ENCODE data around the gene HMCN1.
A peak's percentile ranks its signal among the peaks of the same experiment; 100 is the strongest.

HMCN1 gene

DNA sequence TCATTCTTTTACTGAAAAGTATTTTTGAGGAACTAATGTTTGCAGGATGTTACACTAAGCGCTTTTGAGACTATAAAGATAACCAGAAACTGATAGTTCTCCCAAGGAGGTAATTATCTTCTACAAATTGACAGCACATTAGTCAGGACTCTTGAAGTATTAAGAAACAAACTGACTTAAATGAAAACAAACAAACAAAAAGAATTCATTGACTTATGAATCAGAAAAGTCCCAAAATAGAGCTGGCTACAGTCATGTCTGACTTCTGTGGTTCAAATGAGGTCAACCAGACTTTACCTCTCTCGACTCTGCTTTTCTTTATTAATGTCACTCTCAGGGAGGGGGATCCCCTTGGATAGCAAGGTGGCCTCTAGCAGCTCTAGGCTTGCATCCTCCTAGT is 344.1 kb downstream of the HMCN1 start:
- no peak for DNase-seq (ENCODE audit: low spot score)

DNA sequence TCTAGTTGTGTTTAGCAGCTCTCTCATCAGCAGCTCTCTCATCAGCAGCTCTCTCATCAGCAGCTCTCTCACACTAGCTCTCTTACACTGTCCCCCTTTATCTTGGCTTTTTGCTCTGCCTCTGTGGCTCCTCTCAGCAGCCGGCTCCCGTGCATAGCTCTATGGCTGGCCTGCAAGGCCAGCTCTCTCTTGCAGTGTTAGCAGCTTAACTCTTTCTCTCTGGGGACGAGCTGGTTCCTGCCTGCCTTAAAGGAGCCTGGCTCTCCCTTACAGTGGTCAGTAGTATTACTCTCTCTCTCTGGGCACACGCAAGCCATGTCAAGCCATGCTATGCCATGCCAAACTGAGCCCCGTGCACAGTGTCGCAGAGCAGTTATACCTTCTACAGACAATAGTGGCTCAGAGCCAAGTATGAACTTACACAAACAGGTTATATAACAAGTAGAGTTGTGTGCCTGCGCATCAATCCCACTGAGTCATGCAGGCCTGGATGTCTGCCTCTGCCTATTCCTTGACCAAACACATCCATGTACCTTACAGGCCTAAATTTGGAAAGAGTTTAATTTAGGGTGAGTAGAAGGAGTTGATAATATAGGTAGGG is 345.0 kb downstream of the HMCN1 start:
- no peak for DNase-seq (ENCODE audit: low spot score)

DNA sequence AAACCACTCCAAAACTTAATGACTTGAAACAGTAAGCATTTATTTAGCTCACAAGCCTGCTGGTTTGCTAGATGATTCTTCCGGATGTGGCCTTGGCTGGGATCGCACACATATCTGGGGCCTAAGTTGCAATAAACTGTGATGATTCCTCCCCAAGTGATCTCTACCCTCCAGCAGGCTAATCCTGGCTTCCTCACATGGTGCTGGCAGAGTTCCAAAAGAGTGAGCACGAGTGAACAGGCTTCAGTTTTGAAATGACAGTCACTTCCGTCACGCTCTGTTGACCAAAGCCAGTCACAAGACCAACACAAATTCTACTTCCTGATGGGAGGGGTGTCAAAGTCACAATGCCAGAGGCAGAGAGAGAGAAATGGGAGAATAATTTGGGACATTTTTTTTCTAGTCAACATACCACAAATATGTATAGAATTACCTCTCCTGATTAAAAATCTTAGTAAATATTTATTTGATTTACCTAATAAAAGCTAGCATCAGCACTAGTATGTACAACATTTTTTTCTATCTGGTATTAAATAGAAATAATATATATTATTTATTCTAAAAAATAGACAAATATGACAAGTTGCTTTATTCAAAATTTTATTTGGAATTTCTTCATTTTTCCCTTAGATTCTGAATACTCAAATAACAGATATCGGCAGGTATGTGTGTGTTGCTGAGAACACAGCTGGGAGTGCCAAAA is 348.2 kb downstream of the HMCN1 start:
- peak; percentile 16 for DNase-seq (ENCODE audit: low spot score)

DNA sequence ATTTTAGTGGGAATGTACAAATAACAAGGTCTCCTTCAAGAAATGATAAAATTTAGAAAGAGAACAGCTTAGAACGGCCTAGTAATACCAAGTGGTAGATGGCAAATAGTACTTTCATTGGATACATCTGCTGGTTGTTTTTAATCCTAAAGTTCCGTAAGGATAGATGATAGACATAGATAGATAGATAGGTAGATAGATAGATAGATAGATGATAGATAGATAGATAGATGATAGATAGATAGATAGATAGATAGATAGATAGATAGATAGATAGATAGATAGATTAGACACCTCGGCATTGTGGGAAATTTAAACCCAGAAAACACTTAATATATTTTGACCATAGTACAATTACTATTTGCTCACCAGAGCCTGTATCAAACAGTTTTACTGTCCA is 352.4 kb downstream of the HMCN1 start:
- DNase-seq (ENCODE audit: low spot score), result no peak

DNA sequence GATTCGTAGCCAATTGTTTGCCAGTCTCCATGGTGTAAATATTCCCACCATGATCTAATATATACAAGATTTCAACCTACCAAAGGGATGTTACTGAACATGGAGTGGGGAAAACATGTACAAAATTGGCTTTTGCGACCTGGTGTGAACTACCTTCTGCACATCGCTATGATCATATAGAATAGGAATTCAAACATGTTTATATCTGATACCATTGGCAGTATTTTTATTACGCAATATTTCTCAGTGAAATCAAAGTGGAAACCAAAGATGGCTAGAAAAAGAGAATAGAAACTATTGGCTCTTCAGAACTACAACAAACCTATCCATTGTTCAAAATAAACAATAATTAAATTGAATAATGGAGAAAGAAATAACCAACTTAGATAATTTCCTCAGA is 355.7 kb downstream of the HMCN1 start:
- DNase-seq (ENCODE audit: low spot score), result no peak

DNA sequence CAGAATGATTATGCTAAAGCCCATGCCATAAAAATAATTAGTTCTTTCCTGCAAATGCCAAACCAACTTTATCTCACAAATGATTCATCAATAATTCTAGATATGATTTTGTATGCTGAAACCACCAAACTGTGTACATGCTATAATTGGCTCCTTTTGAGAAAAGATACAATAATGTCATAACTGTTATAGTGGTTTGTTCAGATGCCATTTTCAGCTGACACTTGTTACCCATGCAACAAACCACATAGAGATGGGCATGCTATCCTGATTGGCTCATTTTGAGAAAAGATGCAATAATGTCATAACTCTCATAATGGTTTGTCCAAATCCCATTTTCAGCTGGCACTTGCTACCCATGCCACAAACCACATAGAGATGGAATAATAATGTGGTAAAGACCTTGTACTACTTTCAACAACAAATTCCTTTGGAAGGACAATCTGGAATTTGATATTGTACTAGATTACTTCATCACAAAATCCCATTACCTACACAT is 357.1 kb downstream of the HMCN1 start:
- no peak for DNase-seq (ENCODE audit: low spot score)

DNA sequence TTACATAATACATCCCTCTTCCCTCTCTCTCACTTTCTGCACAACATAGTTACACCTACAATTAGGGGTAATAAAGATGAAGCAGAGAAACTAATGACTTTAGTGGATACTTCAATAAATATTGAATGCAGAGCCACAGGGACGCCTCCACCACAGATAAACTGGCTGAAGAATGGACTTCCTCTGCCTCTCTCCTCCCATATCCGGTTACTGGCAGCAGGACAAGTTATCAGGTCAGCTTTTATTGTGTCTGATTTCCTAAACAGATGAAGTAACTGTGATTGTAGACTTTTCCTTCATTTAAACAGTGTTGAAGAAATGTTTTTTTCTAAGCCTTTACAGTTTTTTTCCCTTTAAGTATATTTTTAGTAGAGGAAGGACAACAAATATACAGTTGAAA is 359.2 kb downstream of the HMCN1 start:
- DNase-seq (ENCODE audit: low spot score), result no peak

DNA sequence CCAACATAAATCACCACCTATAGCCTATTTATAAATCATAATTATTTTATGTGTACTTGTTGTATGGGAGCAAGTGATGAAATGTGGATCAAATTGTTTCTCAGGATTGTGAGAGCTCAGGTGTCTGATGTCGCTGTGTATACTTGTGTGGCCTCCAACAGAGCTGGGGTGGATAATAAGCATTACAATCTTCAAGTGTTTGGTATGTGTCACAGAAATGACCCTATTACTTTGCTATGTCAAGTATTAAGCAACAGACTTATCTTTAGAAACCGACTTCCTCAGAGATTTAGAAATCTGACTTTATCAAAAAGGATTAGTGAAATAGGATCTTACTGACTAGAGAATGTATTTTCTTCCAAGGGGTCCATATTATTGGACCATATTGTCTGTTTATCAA is 360.0 kb downstream of the HMCN1 start:
- no peak for DNase-seq (ENCODE audit: low spot score)

DNA sequence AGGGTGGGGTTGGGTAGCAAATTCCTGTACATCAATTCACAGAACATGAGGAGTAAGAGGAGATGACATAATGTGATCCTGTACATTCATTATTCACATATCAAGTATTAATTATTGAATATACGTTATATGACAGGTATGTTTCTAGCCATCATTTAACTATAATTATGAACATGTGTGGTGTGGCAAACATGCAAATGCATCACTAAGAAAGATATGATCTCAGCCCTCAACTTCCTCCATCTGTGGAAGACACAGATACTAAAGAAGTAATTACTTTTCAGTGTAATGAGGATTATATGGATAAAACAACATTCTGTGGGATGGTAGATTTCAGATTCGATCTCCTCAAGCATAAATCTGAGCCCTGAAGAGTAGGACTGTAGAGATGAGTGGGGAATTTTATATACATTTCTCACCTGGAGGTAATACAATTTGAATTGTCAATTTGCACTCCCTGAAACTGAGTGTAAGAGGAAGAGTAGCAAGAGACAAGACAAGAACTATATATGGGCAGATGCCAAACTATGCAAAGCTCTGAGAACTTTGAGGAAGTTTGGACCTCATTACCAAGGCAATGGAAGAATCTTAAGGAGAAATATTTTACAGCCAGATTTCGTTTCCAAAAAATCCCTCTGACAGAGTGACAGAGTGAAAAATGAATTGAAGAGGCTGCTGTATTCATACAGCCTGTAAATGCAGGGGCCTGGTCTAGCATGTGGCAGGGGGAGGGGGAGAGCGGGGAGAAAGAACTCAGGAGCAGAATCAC is 365.3 kb downstream of the HMCN1 start:
- no peak for DNase-seq (ENCODE audit: low spot score)

DNA sequence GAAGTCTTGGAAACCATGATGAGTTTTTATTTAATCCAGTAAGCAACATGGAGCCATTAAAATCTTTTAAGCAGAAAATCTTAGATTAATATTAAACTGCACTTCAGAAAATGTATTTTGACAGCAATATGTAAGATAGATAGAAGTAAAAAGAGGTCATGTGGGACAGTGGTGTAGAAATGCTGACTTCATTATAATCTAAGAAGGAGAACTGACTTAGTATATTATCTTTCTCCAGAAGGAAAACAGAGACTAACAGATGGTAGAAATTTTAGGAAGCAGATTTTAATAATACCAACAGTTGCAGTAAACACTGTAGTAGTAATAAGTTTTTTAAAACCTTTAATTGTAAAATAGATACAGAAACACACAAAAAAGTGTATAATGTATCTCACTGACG is 367.9 kb downstream of the HMCN1 start:
- no peak for DNase-seq (ENCODE audit: low spot score)

DNA sequence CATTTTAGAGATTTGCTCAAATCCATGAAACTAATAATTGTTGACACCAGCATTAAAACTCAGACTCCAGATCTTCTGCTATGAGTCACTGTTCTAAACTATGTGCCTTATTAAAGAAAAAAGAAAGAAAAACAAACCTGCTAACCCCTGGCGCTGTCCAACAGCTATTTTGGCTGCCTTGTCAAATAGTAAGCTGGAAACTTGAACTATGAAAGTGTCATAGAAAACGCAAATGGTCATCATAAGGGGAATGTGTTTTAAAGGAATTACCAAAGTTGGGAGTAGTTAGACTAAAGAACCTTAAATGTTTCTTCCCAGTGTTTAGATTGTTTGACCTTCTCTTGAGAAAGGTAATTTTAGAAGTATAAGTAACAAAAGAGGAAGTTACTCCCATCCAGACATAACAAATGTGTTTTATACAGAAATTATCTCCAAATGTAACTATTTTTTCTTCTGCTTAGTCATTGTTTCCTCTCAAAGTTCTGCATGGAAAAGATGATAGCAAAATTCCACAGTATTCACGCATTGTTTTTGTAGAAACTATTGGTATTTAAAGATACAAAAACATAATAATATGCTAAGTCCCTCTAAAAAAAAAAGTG is 368.5 kb downstream of the HMCN1 start:
- DNase-seq (ENCODE audit: low spot score), result no peak

DNA sequence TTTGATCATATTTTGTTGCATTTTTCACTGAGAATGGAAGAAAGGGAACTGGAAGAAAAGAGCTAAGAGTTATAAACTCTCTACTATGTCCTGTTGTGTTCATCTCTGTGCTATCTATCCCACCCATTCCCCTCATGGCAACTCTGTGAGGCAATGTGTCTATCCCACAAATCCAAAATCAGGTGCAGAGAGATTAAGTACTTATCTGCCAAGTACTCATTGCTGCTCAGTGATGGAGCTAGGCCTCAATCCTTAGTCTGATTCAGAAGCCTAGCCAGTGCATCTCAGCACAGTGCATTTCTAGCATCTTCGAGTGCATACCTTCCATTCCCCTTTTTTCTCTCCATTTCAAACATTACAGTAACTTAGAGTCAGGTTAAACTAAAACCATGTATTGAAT is 370.3 kb downstream of the HMCN1 start:
- DNase-seq (ENCODE audit: low spot score), result no peak

DNA sequence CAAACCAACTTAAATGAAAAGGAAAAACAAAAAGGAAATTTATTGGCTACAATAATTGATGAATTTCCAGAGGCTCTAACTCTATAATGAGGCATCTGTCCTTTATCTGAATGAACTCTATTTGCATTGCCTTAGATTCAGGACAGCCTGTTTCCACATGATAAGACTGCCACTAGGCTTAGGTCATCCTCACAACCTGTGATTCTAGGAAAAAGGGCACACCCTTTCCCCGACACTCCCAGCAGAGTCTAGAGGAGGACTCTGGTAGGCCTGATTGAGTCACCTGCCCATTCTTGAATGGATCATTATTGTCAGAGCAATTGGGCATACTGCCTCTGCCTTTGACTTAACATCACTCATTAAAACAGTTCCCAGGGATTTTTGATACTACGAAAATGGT is 378.1 kb downstream of the HMCN1 start:
- DNase-seq (ENCODE audit: low spot score), result no peak

DNA sequence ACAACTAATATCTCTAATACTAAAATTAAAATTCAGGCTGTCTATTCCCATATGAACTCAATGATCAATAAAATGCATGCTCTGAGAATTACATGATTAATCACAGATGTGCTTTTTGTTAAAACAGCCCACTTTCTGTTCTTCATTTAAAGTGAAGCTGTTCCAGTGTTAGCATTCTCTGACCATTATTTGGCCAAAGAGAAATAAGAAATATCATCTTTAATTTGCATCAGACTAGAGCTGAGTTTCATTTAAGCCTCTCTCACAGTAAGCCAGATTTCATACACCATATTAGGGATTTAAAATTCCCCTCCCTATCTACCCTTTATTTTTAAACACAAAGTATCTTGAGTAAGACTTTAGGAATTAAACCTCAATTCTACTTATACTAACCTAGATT is 379.3 kb downstream of the HMCN1 start:
- DNase-seq (ENCODE audit: low spot score), result no peak

DNA sequence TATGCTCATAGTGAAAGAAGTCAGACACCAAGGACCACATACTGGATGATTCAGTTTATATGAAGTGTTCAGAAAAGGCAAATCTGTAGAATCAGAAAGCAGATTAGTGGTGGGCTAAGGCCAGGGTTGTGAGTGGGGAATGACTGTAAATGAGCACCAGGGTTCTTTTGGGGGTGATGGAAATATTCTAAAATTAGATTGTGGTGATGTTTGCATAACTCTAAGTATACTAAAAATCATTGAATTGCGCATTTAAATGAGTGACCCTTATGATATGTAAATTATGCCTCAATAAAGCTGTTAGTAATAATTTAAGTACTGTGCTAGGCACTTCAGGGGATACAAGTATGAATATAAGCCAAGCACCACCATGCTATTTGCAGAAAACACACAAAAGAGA is 384.5 kb downstream of the HMCN1 start:
- DNase-seq (ENCODE audit: low spot score), result no peak

DNA sequence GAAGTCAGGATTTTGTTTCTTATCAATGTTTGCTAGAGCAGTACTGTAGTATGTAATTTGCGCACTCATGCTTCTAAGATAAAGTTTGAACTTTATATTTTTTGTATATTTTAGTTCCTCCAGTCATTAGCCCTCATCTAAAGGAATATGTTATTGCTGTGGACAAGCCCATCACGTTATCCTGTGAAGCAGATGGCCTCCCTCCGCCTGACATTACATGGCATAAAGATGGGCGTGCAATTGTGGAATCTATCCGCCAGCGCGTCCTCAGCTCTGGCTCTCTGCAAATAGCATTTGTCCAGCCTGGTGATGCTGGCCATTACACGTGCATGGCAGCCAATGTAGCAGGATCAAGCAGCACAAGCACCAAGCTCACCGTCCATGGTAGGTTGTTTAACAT is 388.6 kb downstream of the HMCN1 start:
- DNase-seq (ENCODE audit: low spot score), result no peak

DNA sequence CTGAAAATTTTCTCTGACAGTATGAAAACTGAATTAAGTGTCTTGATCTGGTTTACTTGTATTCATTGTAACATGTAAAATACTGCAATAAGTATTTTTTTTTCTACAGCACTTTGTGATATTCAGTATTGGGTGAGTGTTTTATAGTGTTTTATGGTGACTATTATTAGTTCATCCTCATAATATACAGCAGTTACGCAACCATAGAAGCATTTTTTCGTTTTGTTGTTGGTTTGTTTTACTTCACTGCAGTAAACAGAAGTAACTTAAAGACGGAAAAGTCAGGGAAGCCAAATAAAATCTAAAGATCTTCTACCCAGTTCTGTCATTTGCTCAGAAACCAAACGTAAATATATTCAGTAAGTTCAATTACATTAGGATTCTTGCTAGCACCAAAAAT is 390.8 kb downstream of the HMCN1 start:
- DNase-seq (ENCODE audit: low spot score), result no peak

DNA sequence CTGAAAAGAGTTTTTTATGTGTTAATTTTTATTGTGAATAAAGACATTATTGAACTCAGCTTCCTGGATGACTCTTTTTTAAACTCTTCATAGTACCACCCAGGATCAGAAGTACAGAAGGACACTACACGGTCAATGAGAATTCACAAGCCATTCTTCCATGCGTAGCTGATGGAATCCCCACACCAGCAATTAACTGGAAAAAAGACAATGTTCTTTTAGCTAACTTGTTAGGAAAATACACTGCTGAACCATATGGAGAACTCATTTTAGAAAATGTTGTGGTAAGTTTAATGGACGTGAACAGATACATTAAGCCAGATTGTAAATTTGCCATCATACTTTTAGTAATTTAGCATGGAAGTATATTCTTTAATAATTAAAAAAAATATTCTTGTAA is 391.3 kb downstream of the HMCN1 start:
- no peak for DNase-seq (ENCODE audit: low spot score)

DNA sequence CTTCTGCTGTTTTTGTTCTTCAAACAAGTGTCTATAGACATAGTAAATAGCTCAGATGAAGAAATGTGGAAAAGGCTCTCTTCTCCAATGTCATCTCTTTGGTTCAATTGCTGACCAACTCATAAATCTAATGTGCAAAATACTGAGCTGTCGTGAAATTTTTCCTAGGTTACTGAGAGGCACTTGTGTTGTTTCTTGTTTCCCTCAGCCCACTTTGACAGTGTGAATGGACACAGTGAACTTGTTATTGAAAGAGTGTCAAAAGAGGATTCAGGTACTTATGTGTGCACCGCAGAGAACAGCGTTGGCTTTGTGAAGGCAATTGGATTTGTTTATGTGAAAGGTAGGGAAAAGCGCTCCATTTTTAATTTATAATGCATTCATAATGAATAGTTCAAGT is 395.6 kb downstream of the HMCN1 start:
- DNase-seq (ENCODE audit: low spot score), result no peak

DNA sequence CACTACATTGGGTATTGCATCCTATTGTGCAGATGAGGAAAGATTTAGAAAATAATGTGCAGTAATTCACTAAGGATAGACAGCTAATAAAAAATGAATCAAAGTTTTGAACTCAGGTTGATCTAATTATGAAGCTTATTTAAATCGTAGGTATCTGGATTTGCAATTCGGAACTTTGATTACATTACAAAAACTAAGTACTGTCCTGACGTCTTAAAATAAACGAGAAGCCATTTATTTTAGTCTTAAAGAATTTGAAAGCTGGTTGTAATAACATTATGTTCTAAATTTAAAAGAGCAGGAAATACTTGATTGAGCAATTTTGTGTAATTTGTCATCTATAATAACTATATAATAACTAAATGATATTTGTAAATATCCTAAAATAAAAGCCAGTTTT is 404.9 kb downstream of the HMCN1 start:
- DNase-seq (ENCODE audit: low spot score), result no peak

DNA sequence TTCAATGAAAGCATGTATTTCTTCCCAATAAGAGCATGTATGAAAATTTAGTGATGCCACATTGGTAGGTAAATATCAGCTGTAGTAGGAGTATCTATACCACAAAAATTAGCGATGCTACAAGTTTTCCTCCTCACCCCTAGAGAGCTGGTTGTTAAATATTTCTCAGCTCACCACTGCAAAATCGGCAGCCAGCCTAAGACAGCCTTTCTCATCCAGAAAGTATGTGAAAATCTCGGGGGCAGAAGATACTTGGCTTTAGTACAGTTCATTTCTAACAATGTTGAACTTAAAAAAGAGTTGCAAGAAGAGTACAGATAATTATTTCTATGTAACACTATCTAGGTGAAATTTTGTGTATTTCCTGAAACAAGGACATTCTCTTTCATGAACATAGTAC is 405.5 kb downstream of the HMCN1 start:
- DNase-seq (ENCODE audit: low spot score), result no peak

DNA sequence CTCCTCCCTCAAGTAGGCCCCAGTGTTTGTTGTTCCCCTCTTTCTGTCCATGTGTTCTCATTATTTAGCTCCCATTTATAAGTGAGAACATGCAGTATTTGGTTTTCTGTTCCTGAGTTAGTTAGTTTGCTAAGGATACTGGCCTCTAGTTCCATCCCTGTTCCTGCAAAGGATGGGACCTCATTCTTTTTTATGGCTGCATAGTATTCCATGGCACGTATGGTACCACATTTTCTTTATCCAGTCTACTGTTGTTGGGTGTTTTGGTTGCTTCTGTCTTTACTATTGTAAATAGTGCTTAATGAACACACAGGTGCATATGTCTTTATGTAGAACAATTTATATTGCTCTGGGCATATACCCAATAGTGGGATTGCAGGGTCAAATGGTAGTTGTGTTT is 408.0 kb downstream of the HMCN1 start:
- no peak for DNase-seq (ENCODE audit: low spot score)

DNA sequence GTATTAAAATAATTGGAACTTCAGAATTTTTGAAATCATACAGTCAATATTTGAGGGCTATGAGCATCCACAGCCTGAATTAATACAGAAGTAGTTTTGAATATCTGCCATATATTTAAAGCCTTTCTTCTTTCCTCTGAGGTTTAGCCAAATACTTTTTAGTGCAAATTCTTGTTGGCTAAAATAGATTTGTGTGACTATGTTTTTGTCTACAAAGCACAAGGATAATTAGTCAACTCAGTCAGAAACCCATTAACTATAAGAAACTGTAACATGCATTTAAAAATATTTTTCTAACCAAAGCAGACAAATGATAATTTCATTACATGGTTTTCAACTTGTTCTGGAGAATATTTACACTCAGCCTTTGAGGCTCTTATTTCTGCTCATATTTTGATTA is 408.7 kb downstream of the HMCN1 start:
- DNase-seq (ENCODE audit: low spot score), result no peak

Measured in SK-N-DZ (cell line).